Activated naive CD8-positive, alpha-beta T cell (primary cell): ENCODE results near the gene C17orf107.

Experiments
- H3K27ac Mint-ChIP-seq: one replicate; pipeline ENCODE4 v1.8.0; 2021; ENCODE audit warnings: mixed read lengths
- H3K27me3 Mint-ChIP-seq: one replicate; pipeline ENCODE4 v1.8.0; 2021; ENCODE audit warnings: mixed read lengths
- H3K36me3 Mint-ChIP-seq: one replicate; pipeline ENCODE4 v1.8.0; 2021; ENCODE audit warnings: mixed read lengths
- H3K4me1 Mint-ChIP-seq: one replicate; pipeline ENCODE4 v1.8.0; 2021; ENCODE audit warnings: low read depth, mixed read lengths
- H3K4me3 Mint-ChIP-seq: one replicate; pipeline ENCODE4 v1.8.0; 2021; ENCODE audit warnings: mild to moderate bottlenecking, mixed read lengths
- H3K9me3 Mint-ChIP-seq: one replicate; pipeline ENCODE4 v1.8.0; 2021; ENCODE audit warnings: low read depth, mixed read lengths

C17orf107 gene

DNA sequence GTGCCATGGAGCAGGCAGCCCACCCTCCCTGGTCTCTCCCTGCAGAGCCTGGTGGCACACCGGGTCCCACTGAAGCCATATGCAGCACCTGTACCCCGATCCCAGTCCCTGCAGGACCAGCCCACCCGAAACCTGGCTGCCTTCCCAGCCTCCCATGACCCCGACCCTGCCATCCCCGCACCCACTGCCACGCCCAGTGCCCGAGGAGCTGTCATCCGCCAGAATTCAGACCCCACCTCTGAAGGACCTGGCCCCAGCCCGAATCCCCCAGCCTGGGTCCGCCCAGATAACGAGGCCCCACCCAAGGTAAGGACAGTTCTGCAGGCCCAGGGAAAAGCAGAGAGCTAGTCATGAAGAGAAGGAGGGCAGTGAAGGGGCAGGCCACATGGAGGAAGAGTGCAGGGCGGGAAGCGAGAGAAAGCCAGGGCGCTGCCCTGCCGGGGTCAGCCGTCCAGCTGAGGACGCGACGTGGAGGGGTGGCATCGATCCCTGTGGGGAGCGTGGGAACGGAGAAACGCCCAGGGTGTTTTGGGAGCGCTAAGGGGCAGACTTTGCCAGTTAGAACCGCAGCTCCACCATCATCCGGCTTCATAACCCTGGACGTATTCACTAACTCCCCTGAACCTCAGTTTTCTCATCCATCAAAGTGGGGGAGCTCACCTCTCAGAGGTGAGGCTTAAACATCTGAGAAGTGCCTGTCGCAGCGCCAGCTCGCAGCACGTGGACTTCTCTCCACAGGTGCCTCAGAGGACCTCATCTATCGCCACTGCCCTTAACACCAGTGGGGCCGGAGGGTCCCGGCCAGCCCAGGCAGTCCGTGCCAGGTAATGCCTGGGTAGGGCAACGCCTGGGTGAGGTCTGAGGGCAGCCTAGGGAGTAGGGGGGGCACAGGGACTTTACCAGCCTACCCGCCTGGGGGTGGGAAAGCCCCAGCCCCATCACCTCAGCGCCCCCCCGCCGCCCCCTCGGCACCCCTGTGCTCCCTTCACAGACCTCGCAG, 7.6 kb upstream of the C17orf107 start:
- Mint-ChIP-seq H3K9me3 (no peaks in the 10 kb centered on the region), H3K4me3 (no peak overlapping the region), H3K4me1 (no peaks in the 10 kb centered on the region), H3K27me3 (no peaks in the 10 kb centered on the region), H3K36me3 (peaks cover 3% of the 10 kb centered on the region), H3K27ac (no peak overlapping the region)

DNA sequence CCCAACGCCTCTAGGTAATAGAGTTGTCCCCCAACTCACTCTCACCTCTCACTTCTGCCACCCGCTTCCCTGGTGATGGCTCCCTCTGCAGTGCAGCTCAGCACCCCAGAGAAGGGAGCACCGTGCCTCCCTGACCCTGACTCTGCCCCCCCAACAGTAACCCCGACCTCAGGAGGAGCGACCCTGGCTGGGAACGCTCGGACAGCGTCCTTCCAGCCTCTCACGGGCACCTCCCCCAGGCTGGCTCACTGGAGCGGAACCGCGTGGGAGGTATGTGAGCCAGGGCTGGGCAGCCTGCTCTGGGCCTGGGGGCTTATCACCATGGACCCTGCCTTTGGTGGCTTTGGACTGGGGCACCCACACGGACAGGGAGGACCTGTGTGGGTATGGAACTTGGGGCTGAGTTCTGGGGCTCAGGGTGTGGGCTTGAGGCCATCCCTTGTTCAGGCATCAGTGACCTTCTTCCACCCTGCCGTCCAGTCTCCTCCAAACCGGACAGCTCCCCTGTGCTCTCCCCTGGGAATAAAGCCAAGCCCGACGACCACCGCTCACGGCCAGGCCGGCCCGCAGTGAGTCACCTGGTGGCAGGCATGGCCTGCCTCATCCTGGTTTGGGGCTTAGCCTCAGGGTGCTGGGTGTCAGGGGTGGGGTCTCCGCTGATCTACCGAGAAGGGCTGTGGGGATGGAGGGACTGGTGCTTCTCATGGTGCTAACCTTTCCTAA, 6.7 kb upstream of the C17orf107 start:
- H3K36me3 Mint-ChIP-seq, result peaks cover 3% of the 10 kb centered on the region
- no peaks in the 10 kb centered on the region for H3K27me3 Mint-ChIP-seq
- H3K4me3 Mint-ChIP-seq, result no peak overlapping the region
- no peaks in the 10 kb centered on the region for H3K9me3 Mint-ChIP-seq
- no peaks in the 10 kb centered on the region for H3K4me1 Mint-ChIP-seq
- no peak overlapping the region for H3K27ac Mint-ChIP-seq

DNA sequence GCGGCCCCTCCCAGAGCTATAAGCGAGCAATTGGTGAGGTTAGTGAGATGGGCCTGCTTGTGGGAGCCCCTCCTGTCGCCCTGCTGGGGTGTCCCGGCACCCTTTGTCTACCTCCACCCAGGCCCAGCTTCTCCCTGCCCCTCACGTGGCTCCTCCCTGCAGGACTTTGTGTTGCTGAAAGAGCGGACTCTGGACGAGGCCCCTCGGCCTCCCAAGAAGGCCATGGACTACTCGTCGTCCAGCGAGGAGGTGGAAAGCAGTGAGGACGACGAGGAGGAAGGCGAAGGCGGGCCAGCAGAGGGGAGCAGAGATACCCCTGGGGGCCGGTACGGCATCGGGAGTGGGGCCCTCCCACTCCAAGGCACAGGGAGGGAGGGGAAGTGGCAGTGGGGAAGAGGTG, 6.1 kb upstream of the C17orf107 start:
- H3K36me3 Mint-ChIP-seq, result peaks cover 3% of the 10 kb centered on the region
- H3K9me3 Mint-ChIP-seq, result no peaks in the 10 kb centered on the region
- no peak overlapping the region for H3K27ac Mint-ChIP-seq
- peaks cover 3% of the 10 kb centered on the region for H3K4me1 Mint-ChIP-seq
- H3K4me3 Mint-ChIP-seq, result no peak overlapping the region
- no peaks in the 10 kb centered on the region for H3K27me3 Mint-ChIP-seq

DNA sequence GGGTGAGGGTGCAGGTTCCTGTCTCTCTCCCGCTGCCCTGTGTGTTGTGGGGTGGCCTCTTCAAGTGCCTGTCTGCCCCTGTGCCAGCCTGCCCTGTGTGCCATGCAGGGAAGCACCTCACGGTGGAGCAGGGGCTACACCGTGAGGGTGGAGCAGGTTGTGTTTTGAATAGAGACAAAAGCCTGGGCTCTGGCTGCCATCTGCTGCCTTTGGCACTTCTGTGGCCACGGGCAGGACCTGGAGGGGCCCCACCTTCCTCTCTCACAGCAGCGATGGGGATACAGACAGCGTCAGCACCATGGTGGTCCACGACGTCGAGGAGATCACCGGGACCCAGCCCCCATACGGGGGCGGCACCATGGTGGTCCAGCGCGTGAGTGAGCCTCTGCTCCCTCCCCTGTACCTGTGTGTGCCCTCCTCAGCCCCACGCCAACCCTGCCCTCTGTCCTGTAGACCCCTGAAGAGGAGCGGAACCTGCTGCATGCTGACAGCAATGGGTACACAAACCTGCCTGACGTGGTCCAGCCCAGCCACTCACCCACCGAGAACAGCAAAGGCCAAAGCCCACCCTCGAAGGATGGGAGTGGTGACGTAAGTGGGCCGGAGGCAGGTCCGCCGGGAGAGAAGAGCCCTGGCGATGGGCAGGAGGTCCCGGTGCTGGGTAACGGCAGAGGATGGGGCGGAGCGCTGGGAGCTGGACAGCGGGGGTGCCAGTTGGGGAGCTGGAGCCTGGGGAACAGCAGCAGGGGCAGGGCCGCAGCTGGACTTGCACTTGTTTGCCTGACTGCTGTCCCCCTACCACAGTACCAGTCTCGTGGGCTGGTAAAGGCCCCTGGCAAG, 5.4 kb upstream of the C17orf107 start:
- no peaks in the 10 kb centered on the region for H3K9me3 Mint-ChIP-seq
- H3K27ac Mint-ChIP-seq, result no peak overlapping the region
- peaks cover 3% of the 10 kb centered on the region for H3K36me3 Mint-ChIP-seq
- H3K4me1 Mint-ChIP-seq, result peaks cover 7% of the 10 kb centered on the region
- no peak overlapping the region for H3K4me3 Mint-ChIP-seq
- H3K27me3 Mint-ChIP-seq, result no peaks in the 10 kb centered on the region

DNA sequence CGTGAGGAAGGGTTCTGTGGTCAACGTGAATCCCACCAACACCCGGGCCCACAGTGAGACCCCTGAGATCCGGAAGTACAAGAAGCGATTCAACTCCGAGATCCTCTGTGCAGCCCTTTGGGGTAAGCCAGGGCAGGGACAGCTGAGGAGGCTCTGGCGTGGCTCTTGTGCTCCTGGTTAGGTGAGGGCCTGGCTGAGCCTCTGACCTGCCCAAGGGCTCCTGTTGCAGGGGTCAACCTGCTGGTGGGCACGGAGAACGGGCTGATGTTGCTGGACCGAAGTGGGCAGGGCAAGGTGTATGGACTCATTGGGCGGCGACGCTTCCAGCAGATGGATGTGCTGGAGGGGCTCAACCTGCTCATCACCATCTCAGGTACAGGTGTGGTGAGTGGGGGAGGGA, 4.2 kb upstream of the C17orf107 start:
- H3K27ac Mint-ChIP-seq, result no peak overlapping the region
- no peaks in the 10 kb centered on the region for H3K36me3 Mint-ChIP-seq
- no peaks in the 10 kb centered on the region for H3K27me3 Mint-ChIP-seq
- peaks cover 12% of the 10 kb centered on the region for H3K4me1 Mint-ChIP-seq
- H3K4me3 Mint-ChIP-seq, result no peak overlapping the region
- no peaks in the 10 kb centered on the region for H3K9me3 Mint-ChIP-seq

DNA sequence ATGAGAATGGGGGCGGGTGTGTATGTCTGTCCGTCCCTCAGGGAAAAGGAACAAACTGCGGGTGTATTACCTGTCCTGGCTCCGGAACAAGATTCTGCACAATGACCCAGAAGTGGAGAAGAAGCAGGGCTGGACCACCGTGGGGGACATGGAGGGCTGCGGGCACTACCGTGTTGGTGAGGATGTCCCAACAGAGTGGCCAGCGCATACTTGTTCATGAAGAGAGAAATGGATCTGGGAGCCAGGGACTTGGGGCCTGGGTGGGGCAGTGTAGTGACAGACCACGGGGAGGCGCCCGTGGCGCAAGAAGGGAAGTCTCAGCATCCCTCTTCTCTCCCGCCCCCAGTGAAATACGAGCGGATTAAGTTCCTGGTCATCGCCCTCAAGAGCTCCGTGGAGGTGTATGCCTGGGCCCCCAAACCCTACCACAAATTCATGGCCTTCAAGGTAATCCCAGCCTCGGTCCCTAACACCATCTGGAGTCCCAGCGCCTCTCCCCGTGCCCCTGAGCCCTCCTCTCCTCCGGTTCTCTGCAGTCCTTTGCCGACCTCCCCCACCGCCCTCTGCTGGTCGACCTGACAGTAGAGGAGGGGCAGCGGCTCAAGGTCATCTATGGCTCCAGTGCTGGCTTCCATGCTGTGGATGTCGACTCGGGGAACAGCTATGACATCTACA, 3.5 kb upstream of the C17orf107 start:
- Mint-ChIP-seq H3K36me3 (no peaks in the 10 kb centered on the region), H3K27ac (no peak overlapping the region), H3K4me3 (no peak overlapping the region), H3K9me3 (no peaks in the 10 kb centered on the region), H3K4me1 (peaks cover 14% of the 10 kb centered on the region), H3K27me3 (no peaks in the 10 kb centered on the region)

DNA sequence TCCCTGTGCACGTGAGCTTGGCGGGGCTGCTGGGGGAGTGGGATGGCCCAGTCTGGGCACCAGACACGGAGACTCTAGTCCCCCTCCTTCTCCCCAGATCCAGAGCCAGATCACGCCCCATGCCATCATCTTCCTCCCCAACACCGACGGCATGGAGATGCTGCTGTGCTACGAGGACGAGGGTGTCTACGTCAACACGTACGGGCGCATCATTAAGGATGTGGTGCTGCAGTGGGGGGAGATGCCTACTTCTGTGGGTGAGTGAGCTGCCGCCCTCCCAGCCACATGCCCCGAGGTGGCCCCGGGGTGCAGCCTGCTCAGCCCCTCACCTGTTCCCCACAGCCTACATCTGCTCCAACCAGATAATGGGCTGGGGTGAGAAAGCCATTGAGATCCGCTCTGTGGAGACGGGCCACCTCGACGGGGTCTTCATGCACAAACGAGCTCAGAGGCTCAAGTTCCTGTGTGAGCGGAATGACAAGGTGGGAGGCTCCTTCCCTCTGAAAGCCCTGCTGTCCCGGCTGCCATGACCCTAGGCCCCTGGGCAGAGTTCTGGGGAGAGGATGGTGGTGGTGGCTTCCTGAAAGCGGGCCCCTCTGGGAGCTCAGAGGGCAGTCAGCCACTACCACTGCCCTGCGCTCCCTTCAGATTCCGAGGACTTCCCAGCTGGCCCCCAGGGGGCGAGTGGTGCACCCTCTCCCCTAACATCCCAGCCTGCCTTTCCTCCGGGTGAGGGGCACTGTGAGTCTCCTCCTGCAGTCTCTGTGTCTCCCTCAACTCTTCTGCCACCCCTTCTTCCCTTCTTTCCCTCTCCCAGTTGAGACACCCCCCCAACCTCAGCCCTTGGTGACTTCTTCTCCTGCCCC, 2.8 kb upstream of the C17orf107 start:
- no peak overlapping the region for H3K4me3 Mint-ChIP-seq
- H3K9me3 Mint-ChIP-seq, result no peaks in the 10 kb centered on the region
- H3K27me3 Mint-ChIP-seq, result no peaks in the 10 kb centered on the region
- H3K27ac Mint-ChIP-seq, result no peak overlapping the region
- peaks cover 17% of the 10 kb centered on the region for H3K4me1 Mint-ChIP-seq
- H3K36me3 Mint-ChIP-seq, result no peaks in the 10 kb centered on the region

DNA sequence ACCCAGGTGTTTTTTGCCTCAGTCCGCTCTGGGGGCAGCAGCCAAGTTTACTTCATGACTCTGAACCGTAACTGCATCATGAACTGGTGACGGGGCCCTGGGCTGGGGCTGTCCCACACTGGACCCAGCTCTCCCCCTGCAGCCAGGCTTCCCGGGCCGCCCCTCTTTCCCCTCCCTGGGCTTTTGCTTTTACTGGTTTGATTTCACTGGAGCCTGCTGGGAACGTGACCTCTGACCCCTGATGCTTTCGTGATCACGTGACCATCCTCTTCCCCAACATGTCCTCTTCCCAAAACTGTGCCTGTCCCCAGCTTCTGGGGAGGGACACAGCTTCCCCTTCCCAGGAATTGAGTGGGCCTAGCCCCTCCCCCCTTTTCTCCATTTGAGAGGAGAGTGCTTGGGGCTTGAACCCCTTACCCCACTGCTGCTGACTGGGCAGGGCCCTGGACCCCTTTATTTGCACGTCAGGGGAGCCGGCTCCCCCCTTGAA, 2.1 kb upstream of the C17orf107 start:
- H3K36me3 Mint-ChIP-seq, result no peaks in the 10 kb centered on the region
- no peaks in the 10 kb centered on the region for H3K27me3 Mint-ChIP-seq
- H3K9me3 Mint-ChIP-seq, result no peaks in the 10 kb centered on the region
- no peak overlapping the region for H3K4me3 Mint-ChIP-seq
- no peak overlapping the region for H3K27ac Mint-ChIP-seq
- peaks cover 19% of the 10 kb centered on the region for H3K4me1 Mint-ChIP-seq

DNA sequence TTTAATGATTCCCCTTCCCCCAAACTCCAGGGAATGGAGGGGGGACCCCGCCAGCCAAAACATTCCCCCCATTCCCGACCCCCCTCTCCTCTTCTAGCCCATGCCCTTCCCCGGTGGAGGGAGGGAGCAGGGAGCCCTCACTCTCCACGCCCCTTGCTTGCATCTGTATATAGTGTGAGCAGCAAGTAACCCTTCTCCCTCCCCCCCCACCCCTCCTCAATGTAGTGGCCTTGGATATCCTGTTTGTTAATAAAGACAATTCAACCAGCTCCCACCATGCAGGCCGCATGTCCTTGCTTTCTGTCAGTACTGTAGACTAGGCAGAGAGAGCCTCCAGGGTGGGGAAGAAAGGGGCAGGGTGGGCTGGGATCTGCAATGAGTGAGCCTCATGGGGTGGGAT, 1.6 kb upstream of the C17orf107 start:
- H3K27me3 Mint-ChIP-seq, result no peaks in the 10 kb centered on the region
- peaks cover 25% of the 10 kb centered on the region for H3K4me1 Mint-ChIP-seq
- no peaks in the 10 kb centered on the region for H3K9me3 Mint-ChIP-seq
- no peaks in the 10 kb centered on the region for H3K36me3 Mint-ChIP-seq
- no peak overlapping the region for H3K27ac Mint-ChIP-seq
- H3K4me3 Mint-ChIP-seq, result no peak overlapping the region

DNA sequence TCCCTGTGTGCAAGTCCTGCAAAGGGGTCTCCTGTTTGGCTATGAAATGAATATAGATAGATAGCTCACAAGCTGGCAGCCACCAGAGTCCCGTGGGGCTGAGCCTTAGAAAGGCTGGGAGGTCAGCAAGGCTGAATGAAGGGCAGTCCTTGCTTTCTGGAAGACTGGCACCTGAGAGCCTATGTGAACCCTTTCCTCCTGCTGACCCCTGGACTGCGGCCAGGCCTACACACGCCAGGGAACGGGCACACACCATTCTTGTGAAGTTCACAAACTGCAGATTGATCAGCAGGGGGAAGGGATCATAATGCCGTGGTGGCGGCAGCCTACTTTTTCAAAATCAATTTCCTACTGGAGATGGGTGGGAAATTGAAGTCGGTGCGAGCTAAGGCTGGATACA, 985 bp upstream of the C17orf107 start:
- H3K9me3 Mint-ChIP-seq, result no peaks in the 10 kb centered on the region
- H3K4me3 Mint-ChIP-seq, result peak overlapping the region; percentile 75
- H3K4me1 Mint-ChIP-seq, result peaks cover 30% of the 10 kb centered on the region
- no peaks in the 10 kb centered on the region for H3K36me3 Mint-ChIP-seq
- no peak overlapping the region for H3K27ac Mint-ChIP-seq
- H3K27me3 Mint-ChIP-seq, result no peaks in the 10 kb centered on the region

DNA sequence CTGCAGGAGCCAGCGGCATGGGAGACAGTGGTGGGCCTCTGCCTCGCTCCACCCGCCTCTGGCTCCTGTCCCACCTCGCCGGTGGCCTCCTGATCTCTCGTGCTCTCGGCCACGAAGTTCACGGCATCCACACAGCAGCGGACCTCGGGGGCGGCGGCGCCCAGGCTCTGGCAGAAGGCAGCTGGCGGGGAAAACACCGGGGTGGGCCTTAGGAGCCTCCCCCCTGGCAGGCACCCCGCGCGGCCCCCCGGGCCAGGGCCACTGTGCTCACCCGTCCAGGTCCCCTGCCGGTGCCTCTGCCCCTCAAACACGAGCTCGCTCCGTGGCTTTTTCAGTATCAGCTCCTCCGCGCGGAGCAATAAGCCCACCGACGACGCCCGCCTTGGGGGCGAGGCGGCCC, 409 bp upstream of the C17orf107 start:
- peaks cover 34% of the 10 kb centered on the region for H3K4me1 Mint-ChIP-seq
- H3K4me3 Mint-ChIP-seq, result peak overlapping the region; percentile 93
- H3K36me3 Mint-ChIP-seq, result no peaks in the 10 kb centered on the region
- H3K27ac Mint-ChIP-seq, result no peak overlapping the region
- no peaks in the 10 kb centered on the region for H3K27me3 Mint-ChIP-seq
- no peaks in the 10 kb centered on the region for H3K9me3 Mint-ChIP-seq

DNA sequence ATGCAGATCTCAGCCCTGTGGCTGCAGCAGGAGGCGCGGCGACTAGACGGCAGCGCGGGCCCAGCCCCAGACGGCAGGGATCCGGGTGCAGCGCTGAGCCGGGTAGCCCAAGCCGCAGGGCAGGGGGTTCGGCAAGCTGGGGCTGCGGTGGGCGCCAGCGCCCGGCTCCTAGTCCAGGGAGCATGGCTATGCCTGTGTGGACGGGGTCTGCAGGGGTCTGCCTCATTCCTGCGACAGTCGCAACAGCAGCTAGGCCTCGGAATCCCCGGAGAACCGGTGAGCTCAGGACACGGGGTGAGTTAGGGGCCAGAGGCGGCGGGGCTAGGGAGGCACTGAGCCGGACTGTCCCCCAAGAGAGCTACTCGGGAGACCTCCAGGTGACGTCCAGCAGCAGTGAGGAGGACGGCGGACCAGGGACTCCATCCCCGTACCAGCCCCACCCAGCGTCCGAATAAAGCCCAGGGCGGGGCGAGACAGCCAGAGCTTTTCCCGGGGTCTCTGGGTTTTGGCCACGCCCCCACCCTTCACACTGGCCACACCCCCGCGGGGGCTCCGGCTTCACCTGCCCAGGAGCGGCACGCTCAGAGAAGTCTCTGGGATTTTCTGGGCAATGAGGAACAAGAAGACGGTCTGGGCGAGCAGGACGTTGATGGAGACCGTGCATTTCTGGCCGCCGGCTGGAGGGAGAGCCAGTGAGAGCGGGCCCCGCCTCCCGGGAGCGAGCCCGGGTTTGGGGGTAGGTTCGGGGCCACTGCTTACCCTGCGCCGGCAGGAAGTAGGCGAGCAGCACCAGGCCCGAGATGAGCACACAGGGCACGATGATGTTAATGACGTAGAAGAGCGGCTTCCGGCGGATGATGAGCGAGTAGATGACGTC, 1.1 kb downstream of the C17orf107 start:
- peaks cover 36% of the 10 kb centered on the region for H3K4me1 Mint-ChIP-seq
- no peaks in the 10 kb centered on the region for H3K27me3 Mint-ChIP-seq
- H3K27ac Mint-ChIP-seq, result no peak overlapping the region
- H3K36me3 Mint-ChIP-seq, result no peaks in the 10 kb centered on the region
- H3K9me3 Mint-ChIP-seq, result no peaks in the 10 kb centered on the region
- H3K4me3 Mint-ChIP-seq, result peak overlapping the region; percentile 93
